ENCODE data around the gene SLC7A9.
"Not testable (repeated sequence)": the region's sequence is repeated elsewhere in the genome, so short reads cannot be mapped to it uniquely, and the experiment has no call there.

Gene SLC7A9

GRCh38 chr19:32867436-32867835 lies 2.1 kb downstream of the SLC7A9 start:
- in situ Hi-C loops (cut with MboI; ENCODE audit: low pct_unique_long_range_greater_than_20kb, low sequenced_read_pairs); DNase-seq: not testable (repeated sequence)

- in situ Hi-C loops (cut with MboI; ENCODE audit: low pct_unique_long_range_greater_than_20kb, low sequenced_read_pairs): no loop called here
- DNase-seq: no peak
Measured at GRCh38 chr19:32866564-32867265, 2.9 kb downstream of the SLC7A9 start.

- in situ Hi-C loops (cut with MboI; ENCODE audit: low pct_unique_long_range_greater_than_20kb, low sequenced_read_pairs): no loop called here
- no peak for DNase-seq
Measured at GRCh38 chr19:32866061-32866460, 3.5 kb downstream of the SLC7A9 start.

- DNase-seq: no peak
- in situ Hi-C loops (cut with MboI; ENCODE audit: low pct_unique_long_range_greater_than_20kb, low sequenced_read_pairs): no loop called here
Measured at GRCh38 chr19:32865326-32865725, 4.2 kb downstream of the SLC7A9 start.

GRCh38 chr19:32864318-32865007 lies 5.1 kb downstream of the SLC7A9 start:
- in situ Hi-C loops (cut with MboI; ENCODE audit: low pct_unique_long_range_greater_than_20kb, low sequenced_read_pairs): no loop called here
- DNase-seq: no peak

- in situ Hi-C loops (cut with MboI; ENCODE audit: low pct_unique_long_range_greater_than_20kb, low sequenced_read_pairs): no loop called here
- DNase-seq: no peak
Measured at GRCh38 chr19:32863841-32864240, 5.7 kb downstream of the SLC7A9 start.

GRCh38 chr19:32863301-32863700 lies 6.3 kb downstream of the SLC7A9 start:
- in situ Hi-C loops (cut with MboI; ENCODE audit: low pct_unique_long_range_greater_than_20kb, low sequenced_read_pairs): no loop called here

GRCh38 chr19:32862741-32863140 lies 6.8 kb downstream of the SLC7A9 start:
- DNase-seq: no peak
- in situ Hi-C loops (cut with MboI; ENCODE audit: low pct_unique_long_range_greater_than_20kb, low sequenced_read_pairs): no loop called here

More at GRCh38 chr19:32863301-32863700, 6.3 kb downstream of the SLC7A9 start:
- no peak for DNase-seq

GRCh38 chr19:32862173-32862572 lies 7.4 kb downstream of the SLC7A9 start:
- in situ Hi-C loops (cut with MboI; ENCODE audit: low pct_unique_long_range_greater_than_20kb, low sequenced_read_pairs): no loop called here
- no peak for DNase-seq

GRCh38 chr19:32861596-32861995 lies 8.0 kb downstream of the SLC7A9 start:
- in situ Hi-C loops (cut with MboI; ENCODE audit: low pct_unique_long_range_greater_than_20kb, low sequenced_read_pairs): no loop called here

GRCh38 chr19:32859591-32859990 lies 10.0 kb downstream of the SLC7A9 start:
- in situ Hi-C loops (cut with MboI; ENCODE audit: low pct_unique_long_range_greater_than_20kb, low sequenced_read_pairs): no loop called here
- DNase-seq: no peak

More at GRCh38 chr19:32861596-32861995, 8.0 kb downstream of the SLC7A9 start:
- DNase-seq: no peak

- in situ Hi-C loops (cut with MboI; ENCODE audit: low pct_unique_long_range_greater_than_20kb, low sequenced_read_pairs): no loop called here
- no peak for DNase-seq
Measured at GRCh38 chr19:32858559-32858958, 11.0 kb downstream of the SLC7A9 start.

- no peak for DNase-seq
- in situ Hi-C loops (cut with MboI; ENCODE audit: low pct_unique_long_range_greater_than_20kb, low sequenced_read_pairs): no loop called here
Measured at GRCh38 chr19:32858155-32858554, 11.4 kb downstream of the SLC7A9 start.

GRCh38 chr19:32857584-32857983 lies 12.0 kb downstream of the SLC7A9 start:
- no peak for DNase-seq
- in situ Hi-C loops (cut with MboI; ENCODE audit: low pct_unique_long_range_greater_than_20kb, low sequenced_read_pairs): no loop called here

- DNase-seq; in situ Hi-C loops (cut with MboI; ENCODE audit: low pct_unique_long_range_greater_than_20kb, low sequenced_read_pairs): not testable (repeated sequence)
Measured at GRCh38 chr19:32856818-32857217, 12.7 kb downstream of the SLC7A9 start.

- no peak for DNase-seq
- in situ Hi-C loops (cut with MboI; ENCODE audit: low pct_unique_long_range_greater_than_20kb, low sequenced_read_pairs): no loop called here
Measured at GRCh38 chr19:32852216-32852615, 17.4 kb downstream of the SLC7A9 start.

- in situ Hi-C loops (cut with MboI; ENCODE audit: low pct_unique_long_range_greater_than_20kb, low sequenced_read_pairs); DNase-seq: not testable (repeated sequence)
Measured at GRCh38 chr19:32848035-32848434, 21.5 kb downstream of the SLC7A9 start.

GRCh38 chr19:32843716-32844245 lies 25.8 kb downstream of the SLC7A9 start:
- in situ Hi-C loops (cut with MboI; ENCODE audit: low pct_unique_long_range_greater_than_20kb, low sequenced_read_pairs): no loop called here
- no peak for DNase-seq

- DNase-seq: no peak
- in situ Hi-C loops (cut with MboI; ENCODE audit: low pct_unique_long_range_greater_than_20kb, low sequenced_read_pairs): no loop called here
Measured at GRCh38 chr19:32842061-32842460, 27.5 kb downstream of the SLC7A9 start.

GRCh38 chr19:32837531-32837930 lies 32.0 kb downstream of the SLC7A9 start:
- DNase-seq: no peak
- in situ Hi-C loops (cut with MboI; ENCODE audit: low pct_unique_long_range_greater_than_20kb, low sequenced_read_pairs): no loop called here

All from KBM-7 (cell line).